ENCODE results near the gene CDKL1. TPM values are rescaled to one million over a fixed set of nuclear protein-coding genes. Genes with fewer than 3 reads are reported as not detected.
A peak's percentile ranks its signal among the peaks of the same experiment; 100 is the strongest.
"Not testable (repeated sequence)": the region's sequence is repeated elsewhere in the genome, so short reads cannot be mapped to it uniquely, and the experiment has no call there.

The CDKL1 gene
- total and polyA plus RNA-seq, 11 donors: 0.34 to 7.0 (median 2.5) TPM

GRCh38 chr14:50366115-50366514, 30.6 kb downstream of the CDKL1 start:
- Histone ChIP-seq H3K36me3 (no peaks in the 10 kb centered on the region), H3K27ac (peak overlapping the region in 1 of 12 donors; percentile 46), H3K4me3 (no peak overlapping the region), H3K27me3 (no peaks in the 10 kb centered on the region), H3K9me3 (no peaks in the 10 kb centered on the region), H3K4me1 (peaks cover 0 to 30% (median 8%) of the 10 kb centered on the region in 12 donors)
- intact Hi-C loops (cut with DNase I): no loop called here
- ATAC-seq (no peak), DNase-seq (no peak)
- TF ChIP-seq CTCF (IDR thresholded peaks at IDR 0.05): no peak
- no peak for TF ChIP-seq POLR2A (IDR thresholded peaks at IDR 0.05)
- WGBS, 4 donors: 63 to 77% (median 67%) methylated on average over 3 of the region's 3 CpGs

GRCh38 chr14:50365572-50365971, 31.1 kb downstream of the CDKL1 start:
- peaks cover 0 to 30% (median 8%) of the 10 kb centered on the region in 12 donors for H3K4me1 ChIP-seq
- H3K27ac ChIP-seq: peak overlapping the region in 1 of 12 donors; percentile 46
- H3K9me3 ChIP-seq; H3K27me3 ChIP-seq; H3K36me3 ChIP-seq; intact Hi-C loops (cut with DNase I); ATAC-seq; DNase-seq; H3K4me3 ChIP-seq: not testable (repeated sequence)
- WGBS, 4 donors: 86 to 89% (median 87%) methylated on average over 7 of the region's 7 CpGs

- intact Hi-C loops (cut with DNase I): no loop called here
- no peaks in the 10 kb centered on the region for H3K9me3 ChIP-seq
- DNase-seq: no peak
- ATAC-seq: no peak
- H3K4me1 ChIP-seq: peaks cover 0 to 30% (median 8%) of the 10 kb centered on the region in 12 donors
- WGBS, 4 donors: 92 to 97% (median 93%) methylated on average over 1 of the region's 1 CpG
- no peaks in the 10 kb centered on the region for H3K36me3 ChIP-seq
- H3K27me3 ChIP-seq: no peaks in the 10 kb centered on the region
- TF ChIP-seq POLR2A (IDR thresholded peaks at IDR 0.05): no peak
- TF ChIP-seq CTCF (IDR thresholded peaks at IDR 0.05): no peak
- H3K4me3 ChIP-seq: no peak overlapping the region
- no peak overlapping the region for H3K27ac ChIP-seq
These were observed 31.9 kb downstream of the CDKL1 start for GRCh38 chr14:50364792-50365191.

- Histone ChIP-seq H3K27me3 (no peaks in the 10 kb centered on the region), H3K27ac (peak overlapping the region in 10 of 12 donors; percentile 49 to 96 (median 62)), H3K36me3 (no peaks in the 10 kb centered on the region), H3K9me3 (no peaks in the 10 kb centered on the region), H3K4me3 (peak overlapping the region in 9 of 12 donors; percentile 4 to 55 (median 26)), H3K4me1 (peaks cover 0 to 30% (median 8%) of the 10 kb centered on the region in 12 donors)
- DNase-seq: peak in 1 of 5 donors; percentile 19
- intact Hi-C loops (cut with DNase I): no loop called here
- ATAC-seq: peak; percentile 67 to 89 (median 86)
- TF ChIP-seq CTCF (IDR thresholded peaks at IDR 0.05): no peak
- no peak for TF ChIP-seq POLR2A (IDR thresholded peaks at IDR 0.05)
- WGBS, 4 donors: 29 to 39% (median 37%) methylated on average over 4 of the region's 4 CpGs
These were observed 33.0 kb downstream of the CDKL1 start for GRCh38 chr14:50363714-50364111.

All from heart left ventricle (tissue), 16 donors.